HG03159 (cell line): ENCODE data around the gene CEP162.
"Not testable (repeated sequence)": the region's sequence is repeated elsewhere in the genome, so short reads cannot be mapped to it uniquely, and the experiment has no call there.

ENCODE experiments used
- ATAC-seq: cut with Tn5 transposase; IDR thresholded peaks from one replicate; pipeline ENCODE4 v1.9.1; 2021; ENCODE audit warnings: mild to moderate bottlenecking, moderate library complexity; ENCODE audit not compliant: unreplicated experiment

Gene CEP162

DNA sequence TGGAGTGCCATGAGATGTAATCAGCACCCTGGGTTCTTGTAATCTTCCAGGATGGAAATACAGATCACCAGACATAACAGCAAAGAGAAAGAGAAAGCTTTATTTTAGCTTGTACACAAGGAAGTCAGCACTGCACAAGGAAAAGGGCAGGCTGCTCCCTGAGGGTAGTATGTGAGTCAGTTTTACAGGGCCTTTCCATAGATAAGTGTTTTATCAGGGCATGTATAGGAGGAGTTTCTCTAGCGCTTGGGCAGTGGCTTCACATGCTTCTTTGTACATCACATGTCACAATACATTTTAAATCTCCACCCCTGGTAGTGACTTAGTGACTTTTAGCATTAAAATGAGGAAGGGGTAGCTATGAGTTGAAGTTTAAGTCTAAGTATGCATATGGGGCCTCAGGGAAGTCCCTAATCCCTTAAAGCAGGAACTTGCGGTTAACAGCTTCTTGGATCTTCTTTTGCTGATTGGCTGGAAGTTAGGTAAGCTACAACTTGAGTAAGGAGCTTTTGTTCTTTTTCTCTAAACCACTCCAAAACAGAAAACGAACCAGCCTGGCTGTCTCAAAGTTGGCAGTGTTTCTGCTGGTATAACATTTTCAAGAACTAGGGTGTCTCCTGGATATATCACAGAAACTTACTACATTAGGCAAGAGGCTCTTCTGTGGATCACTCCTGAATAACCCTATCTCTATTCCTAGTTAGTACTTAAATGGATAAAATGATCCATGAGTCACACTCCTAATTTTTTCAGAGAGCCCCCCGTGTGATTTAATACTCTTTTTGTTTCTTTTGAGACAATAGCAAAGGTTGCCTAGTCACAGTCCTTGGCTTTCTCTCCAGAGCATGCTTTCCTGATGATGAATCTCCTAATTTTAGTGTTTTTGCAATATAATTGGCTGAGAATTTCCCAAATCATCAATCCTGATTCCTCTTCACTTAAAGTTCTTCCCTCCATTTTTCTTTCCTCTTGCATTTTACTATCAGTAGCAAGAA is 133.7 kb downstream of the CEP162 start:
- no peak for ATAC-seq

- no peak for ATAC-seq
Measured at GRCh38 chr6:84089552-84089951, 137.9 kb downstream of the CEP162 start.

DNA sequence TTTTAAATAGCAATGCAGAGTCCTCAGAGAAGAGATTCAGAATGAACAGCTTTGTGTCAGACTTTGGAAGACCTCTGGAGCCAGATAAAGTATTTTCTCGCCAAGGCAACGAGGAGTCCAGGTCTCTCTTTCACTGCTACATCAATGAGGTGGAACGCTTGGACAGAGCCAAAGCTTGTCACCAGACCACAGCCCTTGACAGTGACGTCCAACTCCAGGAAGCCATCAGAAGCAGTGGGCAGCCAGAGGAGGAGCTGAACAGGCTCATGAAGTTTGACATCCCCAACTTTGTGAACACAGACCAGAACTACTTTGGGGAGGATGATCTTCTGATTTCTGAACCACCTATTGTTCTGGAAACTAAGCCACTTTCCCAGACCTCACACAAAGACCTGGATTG is 138.4 kb downstream of the CEP162 start:
- ATAC-seq: no peak

GRCh38 chr6:84086545-84087429 is 140.7 kb downstream of the CEP162 start:
- no peak for ATAC-seq

DNA sequence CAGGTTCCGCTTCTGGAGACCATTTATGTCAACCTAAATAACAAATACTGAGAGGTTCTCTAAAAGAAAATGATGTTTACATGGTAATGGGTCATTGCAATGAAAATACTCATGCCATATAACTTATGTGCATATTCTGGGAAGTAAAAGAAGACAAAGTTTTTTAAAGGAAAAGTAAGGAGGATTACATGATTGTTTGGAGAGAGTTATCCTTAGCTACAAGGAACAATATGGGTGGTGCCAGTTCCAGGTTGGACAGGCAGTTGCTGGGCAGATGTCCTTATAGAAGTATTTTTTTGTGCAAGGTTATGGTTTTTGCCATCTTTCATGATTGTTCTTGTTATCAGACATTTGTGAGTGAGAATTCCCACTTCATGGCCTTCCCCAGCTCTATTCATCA is 141.4 kb downstream of the CEP162 start:
- no peak for ATAC-seq

DNA sequence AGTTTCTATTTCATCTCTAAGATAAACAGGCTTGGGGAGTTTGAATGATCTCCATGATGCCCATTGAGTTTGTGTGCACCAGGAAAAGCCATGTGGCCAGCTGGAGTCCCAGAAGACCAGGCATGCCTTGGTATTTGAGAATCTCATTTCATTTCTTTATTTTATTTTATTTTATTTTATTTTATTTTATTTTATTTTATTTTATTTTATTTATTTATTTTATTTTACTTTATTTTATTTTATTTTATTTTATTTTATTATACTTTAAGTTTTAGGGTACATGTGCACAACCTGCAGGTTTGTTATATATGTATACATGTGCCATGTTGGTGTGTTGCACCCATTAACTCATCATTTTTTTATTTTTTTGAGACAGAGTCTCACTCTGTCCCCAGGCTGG is 142.7 kb downstream of the CEP162 start:
- not testable (repeated sequence) for ATAC-seq

- no peak for ATAC-seq
Measured at GRCh38 chr6:84082689-84083265, 144.7 kb downstream of the CEP162 start.

- ATAC-seq: no peak
Measured at GRCh38 chr6:84081222-84081621, 146.2 kb downstream of the CEP162 start.

DNA sequence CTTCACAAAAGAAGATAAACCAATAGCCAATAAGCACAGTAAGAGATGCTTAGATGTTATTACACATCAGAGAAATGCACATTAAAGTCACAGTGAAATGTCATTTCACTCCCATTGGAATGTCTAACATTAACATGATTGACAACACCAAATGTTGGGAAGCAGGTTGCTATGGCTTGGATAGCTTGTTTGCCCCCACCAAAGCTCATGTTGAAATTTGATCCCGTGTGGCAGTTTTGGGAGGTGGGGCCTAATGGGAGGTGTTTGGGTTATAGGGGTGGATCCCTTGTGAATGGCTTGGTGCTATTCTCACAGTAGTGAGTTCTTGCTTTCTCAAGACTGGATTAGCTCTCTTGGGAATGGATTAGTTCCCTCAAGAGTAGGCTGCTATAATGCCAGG is 149.1 kb downstream of the CEP162 start:
- no peak for ATAC-seq

- no peak for ATAC-seq
Measured at GRCh38 chr6:84077645-84078044, 149.8 kb downstream of the CEP162 start.

DNA sequence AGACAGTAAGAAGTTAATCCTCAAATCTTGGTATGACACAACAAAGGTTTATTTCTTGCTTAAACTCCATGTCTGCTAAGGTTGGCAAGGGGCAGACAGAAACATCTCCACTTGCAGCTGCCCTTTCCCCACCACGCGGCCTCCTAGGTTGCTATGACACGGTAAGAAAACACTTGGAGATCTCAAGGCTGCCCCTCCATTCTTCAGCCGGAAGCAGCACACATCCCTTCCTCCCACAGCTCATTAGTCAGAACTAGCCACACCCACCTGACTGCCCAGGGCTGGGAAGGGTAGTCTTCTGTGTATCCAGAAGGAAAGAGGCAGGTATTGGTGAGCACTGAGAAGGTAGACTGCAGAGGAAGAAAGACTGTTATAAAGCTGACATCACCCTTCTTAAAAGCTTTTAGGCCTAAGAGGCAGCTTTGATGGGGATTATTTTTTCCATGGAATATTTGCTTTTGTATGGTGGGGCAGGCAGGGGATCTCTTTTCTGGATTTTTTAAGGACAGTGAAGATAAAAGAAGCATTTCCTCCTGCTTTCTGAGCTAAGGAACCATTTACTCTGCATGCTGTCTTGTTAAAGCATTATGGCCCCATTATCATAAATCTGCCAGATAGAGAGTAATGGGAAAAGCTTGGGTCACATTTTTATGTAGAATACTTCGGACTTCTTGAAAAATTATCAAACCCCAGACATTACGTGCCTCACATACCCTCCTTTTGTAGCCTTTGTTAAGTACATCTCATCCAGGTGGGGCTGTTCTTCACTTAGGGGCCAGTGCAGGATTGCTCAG is 152.3 kb downstream of the CEP162 start:
- no peak for ATAC-seq
